Measurements from ENCODE around the gene PLEKHA6. TPM values are rescaled to one million over a fixed set of nuclear protein-coding genes. Genes with fewer than 3 reads are reported as not detected.

PLEKHA6 gene
- total RNA-seq, 1 experiment from 2014 or later: 2.1 TPM

GRCh38 chr1:204314893-204315658, 44.7 kb downstream of the PLEKHA6 start:
- H3K4me3 Mint-ChIP-seq: no peak overlapping the region
- WGBS (ENCODE audit: extremely low coverage, insufficient read length, low lambda C conversion rate): no CpG with 5 or more reads among the region's 12 CpGs

More at GRCh38 chr1:204314893-204315658, 44.7 kb downstream of the PLEKHA6 start:
- Histone ChIP-seq H3K23me2 (ENCODE audit: insufficient read length, low read depth, low read length, poor library complexity, severe bottlenecking) (no peaks in the 10 kb centered on the region), H3K4ac (ENCODE audit: low read depth, low read length) (no peak overlapping the region), H2BK120ac (ENCODE audit: low read depth, low read length, poor library complexity, severe bottlenecking) (no peak overlapping the region), H3K9ac (ENCODE audit: extremely low read depth, insufficient read length, low read length) (no peak overlapping the region), H3K79me2 (ENCODE audit: insufficient read depth, low read length) (no peaks in the 10 kb centered on the region), H4K5ac (ENCODE audit: insufficient read length, low read depth, low read length) (no peak overlapping the region), H3K27ac (ENCODE audit: insufficient read length, low read depth, low read length) (no peak overlapping the region), H3K4me1 (ENCODE audit: insufficient read depth, low read length) (peaks cover 5% of the 10 kb centered on the region), H3K14ac (ENCODE audit: insufficient read depth, low read length) (no peak overlapping the region), H2BK5ac (ENCODE audit: insufficient read length, low read length) (no peak overlapping the region), H3T11ph (ENCODE audit: low read length) (no peak overlapping the region), H3K79me1 (ENCODE audit: insufficient read depth, low read depth, low read length, poor library complexity, severe bottlenecking) (no peaks in the 10 kb centered on the region), H3K4me2 (ENCODE audit: insufficient read depth, insufficient read length, low read length) (no peak overlapping the region), H4K20me1 (ENCODE audit: control insufficient read depth, insufficient read depth, insufficient read length) (no peaks in the 10 kb centered on the region), H2BK12ac (ENCODE audit: insufficient read length, low read depth, low read length) (no peak overlapping the region), H4K91ac (ENCODE audit: insufficient read length, low read depth, low read length) (no peak overlapping the region), H3K9me3 (ENCODE audit: control insufficient read depth, low read depth, low read length) (no peaks in the 10 kb centered on the region), H3K56ac (ENCODE audit: insufficient read length, low read depth, low read length) (no peak overlapping the region), H2BK20ac (ENCODE audit: low read depth, low read length, poor library complexity, severe bottlenecking) (no peak overlapping the region), H3K27me3 (ENCODE audit: insufficient read depth, low read length) (no peaks in the 10 kb centered on the region), H3K23ac (ENCODE audit: insufficient read length, low read depth, low read length) (no peak overlapping the region), H2BK15ac (ENCODE audit: low read depth, low read length) (no peak overlapping the region), H2AFZ (ENCODE audit: low read length) (no peak overlapping the region), H3K18ac (ENCODE audit: insufficient read length, low read depth, low read length) (no peak overlapping the region), H2AK5ac (ENCODE audit: insufficient read length, low read length) (no peak overlapping the region), H4K8ac (replicated peaks; ENCODE audit: insufficient read length, low read depth, low read length) (no peak overlapping the region)
- H3K4me1 Mint-ChIP-seq: peaks cover 25 to 26% of the 10 kb centered on the region in 2 experiments
- TF ChIP-seq CTCF (conservative IDR thresholded peaks at IDR 0.05): no peak
- no peaks in the 10 kb centered on the region for H3K36me3 Mint-ChIP-seq (ENCODE audit: insufficient read depth in 1 of 3, low read depth in 3 of 3)
- H3K27ac Mint-ChIP-seq: no peak overlapping the region
- H3K9me3 Mint-ChIP-seq: no peaks in the 10 kb centered on the region
- DNase-seq: no peak
- no peaks in the 10 kb centered on the region; the same call in none of the 2 replicates for H3K27me3 Mint-ChIP-seq (ENCODE audit: low read depth)
